ENCODE results near the gene IFNAR2. TPM values are rescaled to one million over a fixed set of nuclear protein-coding genes. Genes with fewer than 3 reads are reported as not detected.
"Not testable (repeated sequence)": the region's sequence is repeated elsewhere in the genome, so short reads cannot be mapped to it uniquely, and the experiment has no call there.

Gene IFNAR2
- total RNA-seq, 1 experiment from 2014 or later, result 14.5 TPM

DNA sequence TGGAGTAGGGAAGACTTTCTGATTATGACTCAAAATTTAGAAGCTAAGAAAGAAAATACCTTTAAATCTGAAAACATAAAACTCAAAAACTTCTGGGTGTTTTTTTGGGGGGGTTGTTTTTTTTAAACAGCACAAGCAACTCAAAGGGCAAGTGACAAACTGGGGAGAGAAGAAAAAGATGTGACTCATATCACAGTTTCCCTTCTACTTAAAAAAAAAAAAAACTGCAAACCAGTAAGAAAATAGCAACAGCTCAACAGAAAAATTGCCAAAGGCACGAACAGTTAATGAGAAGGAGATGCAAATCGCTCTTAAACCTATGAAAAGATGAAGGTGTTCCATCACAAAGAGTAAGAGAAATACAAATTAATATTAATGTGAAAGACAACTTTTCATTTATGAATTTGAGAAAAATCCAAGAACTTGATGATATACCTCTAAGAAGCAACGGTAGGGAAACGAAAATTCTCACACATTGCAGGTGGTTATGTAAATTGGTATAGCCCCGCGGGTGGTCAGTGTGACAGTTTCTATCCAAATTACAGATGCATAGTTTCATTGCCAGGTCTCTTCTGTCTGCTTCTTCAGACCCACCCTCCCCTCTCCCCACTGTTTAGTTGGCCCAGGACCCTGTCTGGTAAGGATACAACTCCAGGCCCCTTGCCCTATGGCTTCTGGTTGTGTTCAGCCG, 9.0 kb downstream of the IFNAR2 start:
- DNase-seq (ENCODE audit: low read depth), result no peak
- in situ Hi-C loops (cut with HindIII; ENCODE audit: low pct_unique_long_range_greater_than_20kb, low sequenced_read_pairs), result no loop called here

DNA sequence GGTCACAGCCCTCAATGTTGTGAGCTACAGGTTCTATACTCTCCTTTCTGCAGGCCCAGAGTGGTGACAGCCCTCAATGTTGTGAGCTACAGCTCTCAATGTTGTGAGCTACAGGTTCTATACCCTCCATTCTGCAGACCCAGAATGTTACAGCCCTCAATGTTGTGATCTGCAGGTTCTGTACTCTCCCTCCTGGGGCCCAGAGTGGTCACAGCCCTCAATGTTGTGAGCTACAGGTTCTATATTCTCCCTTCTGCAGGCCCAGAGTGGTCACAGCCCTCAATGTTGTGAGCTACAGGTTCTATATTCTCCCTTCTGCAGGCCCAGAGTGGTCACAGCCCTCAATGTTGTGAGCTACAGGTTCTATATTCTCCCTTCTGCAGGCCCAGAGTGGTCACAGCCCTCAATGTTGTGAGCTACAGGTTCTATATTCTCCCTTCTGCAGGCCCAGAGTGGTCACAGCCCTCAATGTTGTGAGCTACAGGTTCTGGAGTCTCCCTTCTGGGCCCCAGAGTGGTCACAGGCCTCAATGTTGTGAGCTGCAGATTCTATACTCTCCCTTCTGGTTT, 9.9 kb downstream of the IFNAR2 start:
- DNase-seq (ENCODE audit: low read depth); in situ Hi-C loops (cut with HindIII; ENCODE audit: low pct_unique_long_range_greater_than_20kb, low sequenced_read_pairs): not testable (repeated sequence)

DNA sequence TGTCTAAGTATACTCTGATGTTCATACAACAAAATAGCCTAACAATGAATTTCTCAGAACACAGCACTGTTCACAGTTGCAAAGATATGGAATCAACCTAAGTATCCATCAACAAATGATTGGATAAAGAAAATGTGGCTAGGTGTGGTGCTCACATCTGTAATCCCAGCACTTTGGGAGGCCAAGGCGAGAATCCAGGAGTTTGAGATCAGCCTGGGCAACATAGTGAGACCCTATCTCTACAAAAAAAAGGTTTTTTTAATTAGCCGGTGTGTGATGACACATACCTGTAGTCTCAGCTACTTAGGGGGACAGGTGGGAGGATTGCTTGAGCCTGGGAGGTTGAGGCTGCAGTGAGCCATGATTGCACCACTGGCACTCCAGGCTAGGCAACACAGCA, 10.7 kb downstream of the IFNAR2 start:
- DNase-seq (ENCODE audit: low read depth), result no peak
- in situ Hi-C loops (cut with HindIII; ENCODE audit: low pct_unique_long_range_greater_than_20kb, low sequenced_read_pairs), result no loop called here

DNA sequence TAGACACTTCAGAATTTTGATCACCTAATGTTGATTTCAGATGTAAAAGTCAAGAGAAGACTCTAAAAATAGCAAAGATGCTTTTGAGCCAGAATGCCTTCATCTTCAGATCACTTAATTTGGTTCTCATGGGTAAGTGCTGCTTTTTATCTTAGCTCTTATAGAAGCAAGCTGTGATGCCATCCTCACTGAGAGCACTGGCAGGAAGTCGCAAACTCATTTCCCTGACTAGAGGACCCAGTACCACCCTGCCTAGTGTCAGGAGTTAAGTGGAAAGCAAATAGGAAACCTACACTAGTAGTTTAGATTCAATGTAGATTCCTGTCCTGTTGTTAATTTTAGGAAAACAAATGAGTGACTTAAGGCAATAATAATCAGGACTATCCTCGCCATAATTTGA, 12.1 kb downstream of the IFNAR2 start:
- in situ Hi-C loops (cut with HindIII; ENCODE audit: low pct_unique_long_range_greater_than_20kb, low sequenced_read_pairs), result no loop called here
- DNase-seq (ENCODE audit: low read depth), result no peak

DNA sequence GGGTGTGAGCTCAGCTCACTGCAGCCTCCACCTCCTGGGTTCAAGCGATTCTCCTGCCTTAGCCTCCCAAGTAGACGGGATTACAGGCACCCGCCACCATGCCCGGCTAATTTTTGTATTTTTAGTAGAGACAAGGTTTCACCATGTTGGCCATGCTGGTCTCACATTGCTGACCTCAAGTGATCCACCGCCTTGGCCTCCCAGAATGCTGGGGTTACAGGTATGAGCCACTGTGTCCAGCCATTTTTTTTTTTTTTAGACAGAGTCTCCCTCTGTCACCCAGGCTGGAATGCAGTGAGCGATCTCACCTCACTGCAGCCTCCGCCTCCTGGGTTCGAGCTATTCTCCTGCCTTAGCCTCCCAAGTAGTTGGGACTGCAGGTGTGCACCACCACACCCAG, 13.1 kb downstream of the IFNAR2 start:
- DNase-seq (ENCODE audit: low read depth); in situ Hi-C loops (cut with HindIII; ENCODE audit: low pct_unique_long_range_greater_than_20kb, low sequenced_read_pairs): not testable (repeated sequence)

DNA sequence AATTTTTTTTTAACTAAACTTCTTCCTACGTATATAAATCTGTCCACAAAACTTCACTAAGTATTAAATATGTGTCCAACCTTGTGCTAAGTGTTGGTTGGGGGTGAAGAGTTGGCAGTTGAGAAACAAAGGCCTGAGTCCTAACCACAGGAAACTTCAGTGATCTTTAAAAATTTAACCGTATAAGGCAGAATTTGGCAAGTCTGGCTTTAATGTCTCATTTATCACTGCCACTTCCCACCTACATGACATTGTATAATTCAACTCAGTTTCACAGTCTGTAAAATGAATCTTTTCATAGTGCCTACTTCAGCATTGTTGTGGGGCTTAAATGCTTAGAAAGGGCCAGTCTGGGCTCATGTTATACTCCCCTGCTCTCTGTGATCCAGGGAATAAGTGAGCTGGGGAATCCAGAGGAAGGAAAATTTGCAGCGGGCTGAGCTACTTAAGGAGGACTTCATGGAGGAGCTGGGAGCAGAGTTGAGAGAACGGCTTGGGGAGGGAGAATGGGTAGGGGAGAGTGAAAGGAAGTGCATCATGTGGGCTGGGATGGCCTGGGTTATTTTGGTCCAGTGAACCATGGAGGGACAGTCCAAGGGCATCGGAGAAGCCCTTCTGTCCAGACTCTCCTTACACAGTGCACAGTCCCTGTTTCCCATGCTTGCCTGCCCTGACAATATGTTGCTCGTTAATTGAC, 14.5 kb downstream of the IFNAR2 start:
- DNase-seq (ENCODE audit: low read depth), result no peak

DNA sequence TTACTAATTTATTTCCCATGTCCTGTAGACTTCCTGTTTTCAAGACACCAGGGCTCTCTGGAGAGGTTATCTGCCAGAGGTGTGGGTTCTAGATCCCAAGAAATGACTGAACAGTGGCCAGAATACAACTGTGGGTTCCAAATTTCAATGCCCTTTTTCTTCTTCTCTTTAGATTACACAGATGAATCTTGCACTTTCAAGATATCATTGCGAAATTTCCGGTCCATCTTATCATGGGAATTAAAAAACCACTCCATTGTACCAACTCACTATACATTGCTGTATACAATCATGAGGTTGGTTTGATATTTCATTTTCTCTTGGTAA, 15.0 kb downstream of the IFNAR2 start:
- in situ Hi-C loops (cut with HindIII; ENCODE audit: low pct_unique_long_range_greater_than_20kb, low sequenced_read_pairs), result no loop called here
- no peak for DNase-seq (ENCODE audit: low read depth)

More for the DNA sequence above, 14.5 kb downstream of the IFNAR2 start:
- in situ Hi-C loops (cut with HindIII; ENCODE audit: low pct_unique_long_range_greater_than_20kb, low sequenced_read_pairs), result no loop called here

DNA sequence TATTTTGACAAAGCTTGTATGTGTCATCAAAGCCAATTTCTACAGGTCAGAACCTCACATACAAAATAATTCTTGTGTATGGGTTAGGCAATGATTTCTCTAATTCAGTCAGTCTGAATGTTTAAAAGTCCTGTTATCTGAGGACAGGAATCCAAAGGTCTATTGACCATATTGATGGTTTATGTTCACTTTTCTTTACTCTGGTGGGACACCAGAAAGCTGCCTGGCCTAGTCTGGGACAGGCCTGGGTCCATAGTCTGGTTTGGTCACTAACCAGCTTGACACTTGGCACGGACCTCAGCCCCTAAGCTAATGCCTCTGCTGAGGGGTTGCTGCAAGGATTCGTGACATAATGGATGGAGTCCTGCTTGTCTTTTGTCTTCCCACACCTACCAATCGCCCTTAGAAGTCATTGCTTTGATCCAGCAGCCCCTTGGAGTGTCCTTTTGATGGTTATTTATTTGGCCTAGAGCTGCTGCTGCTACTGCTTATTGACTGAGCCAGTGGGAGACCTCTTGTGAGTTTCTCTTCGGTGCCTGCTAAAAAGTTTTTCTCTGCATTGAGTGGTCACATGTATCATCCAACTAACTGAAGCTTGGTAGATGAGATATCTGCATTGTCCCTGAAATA, 15.7 kb downstream of the IFNAR2 start:
- DNase-seq (ENCODE audit: low read depth), result no peak
- in situ Hi-C loops (cut with HindIII; ENCODE audit: low pct_unique_long_range_greater_than_20kb, low sequenced_read_pairs), result no loop called here

DNA sequence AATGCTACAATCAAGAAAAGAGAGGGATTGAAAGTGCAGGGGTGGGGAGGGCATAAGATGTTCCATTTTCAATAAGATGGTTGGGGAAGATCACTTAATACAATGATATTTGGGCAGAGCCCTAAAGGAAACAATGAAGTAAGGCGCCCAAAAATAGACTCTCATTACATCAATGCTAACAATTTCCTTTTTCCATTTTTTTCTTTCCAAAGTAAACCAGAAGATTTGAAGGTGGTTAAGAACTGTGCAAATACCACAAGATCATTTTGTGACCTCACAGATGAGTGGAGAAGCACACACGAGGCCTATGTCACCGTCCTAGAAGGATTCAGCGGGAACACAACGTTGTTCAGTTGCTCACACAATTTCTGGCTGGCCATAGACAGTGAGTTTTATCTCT, 16.8 kb downstream of the IFNAR2 start:
- in situ Hi-C loops (cut with HindIII; ENCODE audit: low pct_unique_long_range_greater_than_20kb, low sequenced_read_pairs), result no loop called here
- DNase-seq (ENCODE audit: low read depth), result no peak

DNA sequence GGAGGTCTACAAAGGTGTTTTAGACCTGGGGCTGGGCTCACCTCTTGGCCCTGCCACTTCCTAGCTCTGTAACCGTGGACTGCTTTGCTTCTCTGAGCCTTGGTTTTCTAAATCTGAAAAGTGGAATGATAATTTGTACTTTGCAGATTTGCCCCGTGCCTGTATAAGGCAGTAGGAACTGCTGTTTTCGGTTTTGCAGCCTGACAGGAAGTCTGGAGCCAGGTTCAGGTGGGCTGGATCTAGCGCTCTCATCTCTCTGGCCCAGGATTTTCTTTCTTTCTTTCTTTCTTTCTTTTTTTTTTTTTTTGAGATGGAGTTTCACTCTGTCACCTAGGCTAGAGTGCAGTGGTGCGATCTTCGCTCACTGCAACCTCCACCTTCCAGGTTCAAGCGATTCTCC, 17.2 kb downstream of the IFNAR2 start:
- in situ Hi-C loops (cut with HindIII; ENCODE audit: low pct_unique_long_range_greater_than_20kb, low sequenced_read_pairs), result no loop called here
- DNase-seq (ENCODE audit: low read depth), result no peak

DNA sequence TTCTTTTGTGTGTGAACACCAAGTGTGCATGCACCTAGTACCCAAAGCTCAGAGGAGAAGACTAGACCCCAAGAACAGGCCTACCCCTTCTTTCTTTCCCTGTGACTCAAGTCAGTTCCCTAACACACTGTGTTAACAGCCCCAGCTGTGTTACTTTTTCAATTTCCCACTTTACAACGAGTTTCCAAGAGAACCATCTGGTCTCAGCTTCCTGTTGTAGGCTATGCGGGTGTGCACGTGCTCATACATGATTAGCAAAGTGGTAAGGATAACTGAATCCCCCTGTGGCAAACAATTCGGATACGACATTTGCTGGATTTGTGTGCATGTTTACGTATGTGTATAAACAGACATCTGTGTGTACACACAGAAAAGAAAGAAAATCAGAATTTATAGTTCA, 17.9 kb downstream of the IFNAR2 start:
- no peak for DNase-seq (ENCODE audit: low read depth)
- in situ Hi-C loops (cut with HindIII; ENCODE audit: low pct_unique_long_range_greater_than_20kb, low sequenced_read_pairs), result no loop called here

DNA sequence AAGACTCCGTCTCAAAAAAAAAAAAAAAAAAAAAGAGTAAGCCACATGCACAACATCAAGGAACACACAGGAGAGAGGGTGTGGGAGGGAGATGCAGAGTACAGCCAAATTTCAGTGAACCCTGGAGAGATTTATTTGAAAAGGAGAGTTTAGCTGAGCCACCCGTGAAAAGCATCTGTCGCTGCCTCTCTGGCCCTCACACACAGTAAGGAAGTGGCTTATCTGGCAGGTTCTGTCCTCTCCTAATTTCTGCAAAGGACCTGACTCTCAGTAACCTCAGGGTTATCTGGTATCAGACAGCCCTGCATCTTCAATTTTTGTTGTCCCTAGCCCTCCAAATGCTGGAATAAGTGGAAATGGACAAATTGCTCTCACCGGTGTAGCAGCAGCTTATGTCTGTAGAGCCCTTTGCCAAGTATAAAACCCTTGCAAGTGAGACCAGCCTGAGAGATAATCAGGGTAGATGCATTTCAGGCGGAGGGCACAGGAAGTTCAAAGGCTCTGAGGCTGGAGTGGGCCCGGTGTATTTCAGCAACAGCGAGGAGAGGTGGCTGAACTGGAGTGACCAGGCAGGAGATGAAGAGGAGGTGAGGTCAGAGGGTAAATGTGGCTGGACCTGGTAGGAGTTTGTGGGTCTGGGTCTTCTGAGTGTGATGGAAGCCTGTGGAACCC, 19.7 kb downstream of the IFNAR2 start:
- in situ Hi-C loops (cut with HindIII; ENCODE audit: low pct_unique_long_range_greater_than_20kb, low sequenced_read_pairs), result no loop called here
- no peak for DNase-seq (ENCODE audit: low read depth)

DNA sequence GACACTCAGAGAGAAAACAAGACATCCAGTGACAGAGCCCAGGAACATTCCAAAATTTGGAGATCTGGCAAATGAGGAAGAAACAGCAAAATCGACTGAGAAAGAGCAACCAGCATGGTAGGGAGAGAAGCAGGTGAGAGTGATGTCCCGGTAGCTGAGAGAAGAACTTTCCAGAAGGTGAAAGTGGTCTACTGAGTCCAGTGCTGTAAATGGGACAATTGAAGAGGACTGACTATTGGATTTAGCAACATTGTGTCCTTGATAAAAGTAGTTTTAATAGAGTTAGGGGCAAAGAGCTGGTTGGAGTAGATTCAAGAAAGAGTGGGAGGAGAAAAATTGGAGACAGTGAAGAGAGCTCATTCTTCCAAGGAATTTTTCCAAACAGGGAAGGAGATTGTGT, 21.4 kb downstream of the IFNAR2 start:
- in situ Hi-C loops (cut with HindIII; ENCODE audit: low pct_unique_long_range_greater_than_20kb, low sequenced_read_pairs), result no loop called here
- no peak for DNase-seq (ENCODE audit: low read depth)

DNA sequence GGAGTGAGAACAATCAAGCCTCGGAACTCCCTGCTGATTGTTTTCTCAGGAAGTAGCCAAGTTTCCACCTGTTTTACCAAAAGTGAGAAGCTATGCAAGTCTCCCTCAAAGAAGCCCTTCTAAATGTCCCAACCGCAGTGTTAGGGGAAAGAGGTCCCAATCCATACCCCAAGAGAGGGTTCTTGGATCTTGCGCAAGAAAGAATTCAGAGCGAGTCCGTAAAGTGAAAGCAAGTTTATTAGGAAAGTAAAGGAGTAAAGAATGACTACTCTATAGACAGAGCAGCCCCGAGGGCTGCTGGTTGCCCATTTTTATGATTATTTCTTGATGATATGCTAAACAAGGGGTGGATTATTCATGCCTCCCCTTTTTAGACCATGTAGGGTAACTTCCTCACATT, 23.6 kb downstream of the IFNAR2 start:
- in situ Hi-C loops (cut with HindIII; ENCODE audit: low pct_unique_long_range_greater_than_20kb, low sequenced_read_pairs); DNase-seq (ENCODE audit: low read depth): not testable (repeated sequence)

DNA sequence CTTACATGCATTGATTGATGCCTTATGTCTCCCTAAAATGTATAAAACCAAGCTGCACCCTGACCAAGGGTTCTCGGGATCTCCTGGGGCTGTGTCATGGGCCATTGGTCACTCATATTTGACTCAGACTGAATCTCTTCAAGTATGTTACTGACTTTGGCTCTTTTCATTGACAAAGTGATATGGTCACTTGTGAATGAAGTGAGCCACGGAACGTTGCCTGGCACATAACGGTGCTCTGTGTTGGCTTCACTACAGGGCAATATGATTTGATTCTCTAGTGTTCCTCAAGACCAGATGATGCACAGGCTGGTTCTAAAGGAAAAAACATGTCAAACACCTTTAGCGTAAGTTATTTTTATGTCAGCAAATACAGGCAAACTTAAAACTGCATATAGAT, 25.0 kb downstream of the IFNAR2 start:
- no peak for DNase-seq (ENCODE audit: low read depth)
- in situ Hi-C loops (cut with HindIII; ENCODE audit: low pct_unique_long_range_greater_than_20kb, low sequenced_read_pairs), result no loop called here

DNA sequence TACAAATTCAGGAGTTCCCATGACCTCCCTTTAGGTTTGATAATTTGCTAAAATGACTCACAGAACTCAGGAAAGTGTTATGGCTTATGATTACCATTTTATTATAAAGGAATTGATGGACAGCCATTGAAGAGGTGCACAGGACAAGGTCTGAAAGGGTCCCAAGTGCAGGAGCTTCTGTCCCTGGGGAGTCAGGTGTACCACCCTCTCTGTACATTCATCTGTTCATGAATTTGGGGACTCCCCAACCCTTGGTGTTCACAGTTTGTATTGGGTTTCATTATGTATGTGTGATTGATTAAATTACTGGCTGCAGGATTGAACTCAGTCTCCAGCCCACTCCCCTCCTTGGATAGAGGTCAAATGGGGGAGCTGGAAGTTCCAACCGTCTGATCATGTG, 25.7 kb downstream of the IFNAR2 start:
- no peak for DNase-seq (ENCODE audit: low read depth)
- in situ Hi-C loops (cut with HindIII; ENCODE audit: low pct_unique_long_range_greater_than_20kb, low sequenced_read_pairs), result no loop called here

DNA sequence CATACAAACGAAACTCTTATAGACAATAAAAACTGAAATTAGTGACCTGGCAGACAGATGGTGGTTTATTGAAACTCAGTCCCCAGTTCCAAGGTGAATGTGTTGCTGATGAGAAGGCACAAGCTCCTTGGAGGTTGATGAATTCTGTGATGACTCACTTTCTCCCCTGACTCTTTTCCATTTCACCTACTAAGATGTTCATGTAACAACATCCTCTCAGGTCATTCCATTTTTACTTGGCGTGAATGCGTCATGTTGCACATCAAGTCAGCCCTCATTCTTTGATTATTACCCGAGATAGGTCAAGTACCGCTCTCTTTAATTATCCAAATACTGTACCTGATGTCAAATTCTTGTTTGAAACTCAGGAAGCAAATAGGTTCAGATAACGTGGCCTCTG, 26.3 kb downstream of the IFNAR2 start:
- in situ Hi-C loops (cut with HindIII; ENCODE audit: low pct_unique_long_range_greater_than_20kb, low sequenced_read_pairs), result no loop called here
- DNase-seq (ENCODE audit: low read depth), result no peak

DNA sequence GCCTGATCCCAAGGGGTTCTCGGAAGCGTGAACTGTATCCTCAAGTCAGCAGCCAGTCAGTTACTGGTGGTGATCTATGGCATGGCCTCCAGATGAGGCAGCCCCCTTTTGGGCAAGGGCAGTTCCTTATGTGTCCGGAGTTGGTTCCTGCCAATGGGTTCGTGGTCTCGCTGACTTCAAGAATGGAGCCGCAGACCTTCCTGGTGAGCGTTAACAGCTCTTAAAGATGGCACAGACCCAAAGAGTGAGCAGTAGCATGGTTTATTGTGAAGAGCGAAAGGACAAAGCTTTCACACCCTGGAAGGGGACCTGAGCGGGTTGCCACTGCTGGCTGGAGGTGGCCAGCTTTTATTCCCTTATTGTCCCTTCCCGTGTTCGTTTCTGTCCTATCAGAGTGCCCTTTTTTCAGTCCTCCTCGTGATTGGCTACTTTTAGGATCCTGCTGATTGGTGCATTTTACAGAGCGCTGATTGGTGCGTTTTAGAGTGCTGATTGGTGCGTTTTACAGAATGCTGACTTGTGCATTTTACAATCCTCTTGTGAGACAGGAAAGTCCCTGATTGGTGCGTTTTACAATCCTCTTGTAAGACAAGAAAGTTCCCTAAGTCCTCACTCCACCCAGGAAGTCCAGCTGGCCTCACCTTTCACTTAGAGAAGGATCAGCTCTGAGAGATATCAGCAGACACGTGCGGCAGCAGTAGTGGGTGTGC, 27.5 kb downstream of the IFNAR2 start:
- DNase-seq (ENCODE audit: low read depth), result no peak
- in situ Hi-C loops (cut with HindIII; ENCODE audit: low pct_unique_long_range_greater_than_20kb, low sequenced_read_pairs), result no loop called here
